Measurements from ENCODE around the gene MACF1.

Gene MACF1

GRCh38 chr1:39392851-39393573 lies 188.5 kb downstream of the MACF1 start:
- no peak for DNase-seq (ENCODE audit: low read depth in 1 of 2, low spot score in 1 of 2)

DNA sequence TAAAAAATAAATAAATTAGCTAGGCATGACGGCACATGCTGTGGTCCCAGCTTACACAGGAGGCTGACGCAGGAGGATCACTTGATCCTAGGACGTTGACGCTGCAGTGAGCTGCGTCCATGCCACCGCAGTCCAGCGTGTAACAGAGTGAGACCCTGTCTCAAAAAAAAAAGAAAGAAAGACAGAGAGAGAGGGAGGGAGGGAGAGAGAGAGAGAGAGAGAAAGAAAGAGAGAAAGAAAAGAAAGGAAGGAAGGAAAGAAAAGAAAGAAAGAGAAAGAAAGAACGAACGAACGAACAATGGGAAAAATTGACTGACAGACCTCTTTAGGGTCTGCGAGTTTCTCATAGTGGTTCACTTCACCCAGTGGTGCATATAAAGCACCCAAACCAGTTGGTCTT lies 189.2 kb downstream of the MACF1 start:
- DNase-seq (ENCODE audit: low read depth in 1 of 2, low spot score in 1 of 2) = no peak

DNA sequence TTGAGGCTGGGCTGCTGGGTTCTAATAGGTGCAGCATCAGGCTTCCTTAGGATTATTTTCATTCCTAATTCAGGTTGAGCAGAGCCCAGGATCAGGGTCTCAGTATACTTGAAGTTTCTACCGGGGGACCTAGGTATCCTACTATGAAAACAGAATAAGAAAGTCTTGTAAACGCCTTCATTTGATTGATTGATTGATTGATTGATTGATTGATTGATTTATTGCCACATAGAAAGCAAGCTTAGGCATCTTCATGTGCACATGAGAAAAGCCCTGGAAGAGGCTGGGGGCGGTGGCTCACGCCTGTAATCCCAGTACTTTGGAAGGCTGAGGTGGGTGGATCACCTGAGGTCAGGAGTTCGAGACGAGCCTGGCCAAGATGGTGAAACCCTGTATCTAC lies 189.6 kb downstream of the MACF1 start:
- no peak for DNase-seq (ENCODE audit: low read depth in 1 of 2, low spot score in 1 of 2)

- no peak for DNase-seq (ENCODE audit: low read depth in 1 of 2, low spot score in 1 of 2)
These were observed 190.1 kb downstream of the MACF1 start for GRCh38 chr1:39394598-39394997.

- no peak for DNase-seq (ENCODE audit: low read depth in 1 of 2, low spot score in 1 of 2)
These were observed 190.9 kb downstream of the MACF1 start for GRCh38 chr1:39395357-39395831.

- DNase-seq (ENCODE audit: low read depth in 1 of 2, low spot score in 1 of 2) = no peak
These were observed 192.2 kb downstream of the MACF1 start for GRCh38 chr1:39396671-39397070.

DNA sequence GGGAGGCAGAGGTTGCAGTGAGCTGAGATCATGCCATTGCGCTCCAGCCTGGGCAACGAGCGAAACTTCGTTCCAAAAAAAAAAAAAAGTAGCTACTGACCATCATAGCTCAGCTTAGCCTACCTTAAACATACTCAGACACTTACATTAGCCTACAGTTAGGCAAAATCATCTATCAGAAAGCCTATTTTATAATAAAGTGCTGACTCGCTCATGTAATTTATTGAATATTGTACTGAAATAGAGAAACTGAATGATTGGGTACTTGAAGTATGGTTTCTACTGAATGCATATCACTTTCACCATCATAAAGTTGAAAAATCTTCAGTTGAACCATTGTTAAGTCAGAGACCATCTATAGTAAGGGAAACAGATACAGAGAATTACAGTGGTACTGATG lies 193.0 kb downstream of the MACF1 start:
- DNase-seq (ENCODE audit: low read depth in 1 of 2, low spot score in 1 of 2) = no peak

DNA sequence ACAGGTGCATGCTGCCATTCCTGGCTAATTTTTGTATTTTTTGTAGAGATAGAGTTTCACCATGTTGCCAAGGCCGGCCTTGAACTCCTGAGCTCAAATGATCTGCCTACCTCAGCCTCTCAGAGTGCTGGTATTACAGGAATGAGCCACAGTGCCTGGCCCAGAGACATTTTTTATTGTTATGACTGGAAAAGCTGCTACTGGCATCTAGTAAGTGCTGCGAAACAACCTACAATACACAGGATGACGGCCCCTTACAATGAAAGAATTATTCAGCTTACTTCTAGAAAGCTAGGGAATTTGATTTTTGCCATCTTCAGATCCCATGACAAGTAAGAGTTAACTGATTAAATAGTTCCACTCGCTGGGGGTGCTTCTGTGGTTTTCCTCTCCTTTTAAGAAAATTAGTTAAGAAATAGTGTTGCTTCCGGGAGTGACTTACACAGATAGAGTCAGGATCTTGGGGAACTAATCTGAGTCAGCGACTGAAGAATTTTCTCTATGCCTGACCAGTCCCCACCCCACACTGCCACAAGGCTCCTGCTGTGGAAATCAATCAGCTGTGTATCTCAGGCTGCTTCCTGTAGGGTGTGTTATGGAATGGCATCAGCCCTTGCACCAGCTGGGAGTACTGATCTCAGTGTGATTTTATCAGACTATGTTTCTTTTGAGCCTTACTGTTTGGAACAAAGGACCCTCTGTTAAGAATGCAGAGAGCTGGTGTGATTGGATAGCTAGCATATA lies 194.0 kb downstream of the MACF1 start:
- no peak for DNase-seq (ENCODE audit: low read depth in 1 of 2, low spot score in 1 of 2)

GRCh38 chr1:39401106-39401505 lies 196.6 kb downstream of the MACF1 start:
- no peak for DNase-seq (ENCODE audit: low read depth in 1 of 2, low spot score in 1 of 2)

DNA sequence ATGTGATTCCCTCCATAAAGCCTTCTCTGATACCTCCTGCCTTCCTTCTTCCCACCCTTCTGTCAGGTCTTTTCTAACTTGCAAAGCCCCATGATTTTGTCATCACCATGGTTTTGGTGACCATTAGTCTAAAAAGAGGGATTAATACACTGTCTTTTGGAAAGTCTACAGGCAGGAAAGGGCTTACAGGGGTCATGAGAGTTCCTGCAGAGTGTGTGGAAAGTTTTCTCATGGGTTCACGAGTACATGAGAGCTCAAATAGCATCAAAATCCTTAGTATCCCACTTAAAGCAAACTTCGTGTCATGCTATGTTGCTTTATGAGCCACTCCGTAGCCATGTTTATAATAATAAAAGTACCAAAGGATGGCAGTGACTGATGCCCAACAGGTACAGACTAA lies 200.4 kb downstream of the MACF1 start:
- DNase-seq (ENCODE audit: low read depth in 1 of 2, low spot score in 1 of 2) = no peak

DNA sequence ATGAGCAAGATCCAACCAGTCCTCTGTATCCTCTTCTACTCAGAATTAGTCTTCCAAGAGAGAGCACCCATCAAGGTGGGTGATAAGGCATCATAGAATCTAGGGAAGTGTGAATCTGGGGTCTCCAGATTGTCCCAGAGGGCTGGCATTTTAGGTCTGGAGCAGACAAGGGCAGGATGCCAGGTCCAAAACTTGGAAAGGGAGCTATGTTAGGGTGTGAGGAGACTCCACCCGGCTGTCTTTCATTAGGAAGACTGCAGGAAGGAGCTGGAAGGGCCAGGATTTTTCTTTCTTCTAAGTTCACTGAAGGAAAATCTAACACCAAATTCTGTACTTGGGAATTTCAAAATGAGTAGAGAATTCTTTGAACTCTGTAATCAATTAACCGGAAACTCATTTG lies 200.9 kb downstream of the MACF1 start:
- DNase-seq (ENCODE audit: low read depth in 1 of 2, low spot score in 1 of 2) = no peak

DNA sequence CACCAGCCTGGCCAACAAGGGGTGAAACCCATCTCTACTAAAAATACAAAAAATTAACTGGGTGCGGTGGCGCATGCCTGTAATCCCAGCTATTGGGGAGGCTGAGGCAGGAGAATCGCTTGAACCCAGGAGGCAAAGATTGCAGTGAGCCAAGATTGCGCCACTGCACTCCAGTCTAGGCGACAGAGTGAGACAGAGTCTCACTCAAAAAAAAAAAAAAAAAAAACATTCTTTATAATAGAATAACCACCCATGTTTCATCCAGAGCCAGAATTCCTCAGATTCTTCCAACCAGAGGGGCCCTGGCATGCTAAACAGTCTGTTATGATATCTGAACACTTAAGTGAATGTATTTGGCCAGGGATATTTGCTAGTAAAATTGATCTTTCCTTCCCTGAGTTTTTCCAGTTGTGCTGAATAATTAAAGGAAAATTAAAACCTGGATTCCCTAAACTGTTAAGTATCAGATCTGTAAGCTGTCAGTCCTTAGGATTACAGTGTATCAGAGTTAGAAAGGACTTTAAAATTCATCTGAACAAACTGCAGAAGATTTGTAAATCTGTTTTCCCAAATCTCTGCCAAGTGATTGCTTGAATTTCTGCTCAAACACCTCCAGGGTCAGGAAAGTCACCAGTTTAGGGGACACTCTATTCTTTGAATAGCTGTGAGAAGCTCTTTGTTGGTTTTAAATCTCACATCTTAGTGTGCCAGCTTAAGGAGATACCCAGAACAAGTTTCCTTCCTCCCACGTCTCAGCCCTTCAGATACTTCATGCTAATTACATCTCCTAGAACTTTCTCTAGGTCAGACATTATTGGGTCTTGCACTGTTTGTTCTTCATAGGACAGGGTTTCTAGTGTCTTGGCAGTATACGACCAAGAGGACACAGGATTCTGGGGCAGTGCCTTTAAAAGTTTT lies 202.3 kb downstream of the MACF1 start:
- no peak for DNase-seq (ENCODE audit: low read depth in 1 of 2, low spot score in 1 of 2)

DNA sequence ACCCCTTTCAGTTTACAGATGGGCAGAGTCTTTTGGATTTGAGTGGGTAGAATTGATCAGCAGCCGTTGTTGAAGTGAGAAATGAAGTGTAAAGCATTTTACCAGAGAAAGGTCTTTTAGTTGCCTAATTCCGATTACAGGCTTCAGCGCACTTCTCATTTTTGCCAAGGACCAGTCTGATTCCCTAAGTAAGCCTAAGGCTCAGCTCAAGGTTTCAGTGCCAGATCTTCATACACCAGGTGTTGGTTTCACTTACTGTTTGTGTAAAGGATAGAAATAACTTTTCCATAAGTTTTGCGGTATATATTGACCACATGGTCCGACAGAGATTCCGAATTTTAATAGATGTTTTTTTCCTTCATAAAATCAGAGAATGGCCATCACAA lies 203.0 kb downstream of the MACF1 start:
- DNase-seq (ENCODE audit: low read depth in 1 of 2, low spot score in 1 of 2) = no peak

DNA sequence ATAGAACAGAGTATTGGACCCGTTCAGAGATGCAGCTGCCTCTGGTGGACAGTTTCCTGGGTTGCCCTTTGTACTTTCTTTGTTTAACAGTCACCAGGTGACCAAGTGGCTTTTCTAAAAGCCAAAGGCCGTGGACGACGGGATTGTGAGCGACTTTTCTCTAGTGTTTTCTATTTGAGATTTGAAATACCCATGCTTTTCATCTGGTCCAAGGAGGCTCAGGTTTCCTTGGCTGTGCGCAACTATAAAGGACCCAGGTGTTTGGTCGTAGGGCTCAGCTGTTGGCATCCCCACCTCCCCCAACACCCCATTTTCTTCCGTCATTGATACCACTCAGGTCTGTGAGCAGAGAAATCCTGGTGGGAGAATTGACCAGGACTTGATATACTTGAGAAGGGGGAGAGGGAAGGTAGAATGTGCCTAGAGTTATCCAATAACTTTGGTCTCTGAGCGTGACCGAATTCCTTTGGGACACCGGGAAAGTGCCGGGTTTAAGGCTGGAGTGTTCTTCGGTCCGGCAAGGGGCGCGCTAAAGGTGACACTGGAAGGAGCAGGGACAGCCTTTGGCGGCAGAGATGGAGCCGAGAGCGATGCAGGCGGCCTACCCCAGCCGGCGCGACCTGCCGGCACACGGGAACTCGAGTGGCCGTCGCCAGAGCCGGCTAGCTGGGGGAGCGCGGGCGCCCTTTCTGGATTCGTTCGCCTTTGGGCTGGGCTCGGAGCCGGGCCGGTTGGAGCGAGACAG lies 203.6 kb downstream of the MACF1 start:
- DNase-seq (ENCODE audit: low read depth in 1 of 2, low spot score in 1 of 2) = no peak

DNA sequence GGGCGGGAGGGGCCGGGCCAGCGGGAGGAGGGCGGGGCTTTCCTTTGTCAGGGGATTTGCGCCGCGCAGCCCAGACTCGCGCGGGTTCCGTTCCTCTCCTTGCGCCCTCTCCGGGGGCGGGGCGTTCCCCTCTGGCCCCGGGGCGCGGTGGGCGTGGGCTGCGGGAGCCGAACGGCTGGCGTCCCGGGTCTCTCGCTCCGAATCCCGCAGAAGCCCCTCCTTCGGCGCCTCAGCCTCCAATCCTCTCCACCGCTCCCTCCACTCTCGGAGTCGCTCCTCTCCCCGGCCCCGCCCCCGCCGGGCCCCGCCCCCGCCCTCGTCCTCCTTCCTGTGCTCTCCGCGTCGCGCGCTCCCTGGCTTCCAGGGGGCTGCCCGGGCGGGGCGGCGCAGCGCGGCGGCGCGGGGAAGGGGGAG lies 204.2 kb downstream of the MACF1 start:
- peak; percentile 55 to 72 for DNase-seq (ENCODE audit: low read depth in 1 of 2, low spot score in 1 of 2)

DNA sequence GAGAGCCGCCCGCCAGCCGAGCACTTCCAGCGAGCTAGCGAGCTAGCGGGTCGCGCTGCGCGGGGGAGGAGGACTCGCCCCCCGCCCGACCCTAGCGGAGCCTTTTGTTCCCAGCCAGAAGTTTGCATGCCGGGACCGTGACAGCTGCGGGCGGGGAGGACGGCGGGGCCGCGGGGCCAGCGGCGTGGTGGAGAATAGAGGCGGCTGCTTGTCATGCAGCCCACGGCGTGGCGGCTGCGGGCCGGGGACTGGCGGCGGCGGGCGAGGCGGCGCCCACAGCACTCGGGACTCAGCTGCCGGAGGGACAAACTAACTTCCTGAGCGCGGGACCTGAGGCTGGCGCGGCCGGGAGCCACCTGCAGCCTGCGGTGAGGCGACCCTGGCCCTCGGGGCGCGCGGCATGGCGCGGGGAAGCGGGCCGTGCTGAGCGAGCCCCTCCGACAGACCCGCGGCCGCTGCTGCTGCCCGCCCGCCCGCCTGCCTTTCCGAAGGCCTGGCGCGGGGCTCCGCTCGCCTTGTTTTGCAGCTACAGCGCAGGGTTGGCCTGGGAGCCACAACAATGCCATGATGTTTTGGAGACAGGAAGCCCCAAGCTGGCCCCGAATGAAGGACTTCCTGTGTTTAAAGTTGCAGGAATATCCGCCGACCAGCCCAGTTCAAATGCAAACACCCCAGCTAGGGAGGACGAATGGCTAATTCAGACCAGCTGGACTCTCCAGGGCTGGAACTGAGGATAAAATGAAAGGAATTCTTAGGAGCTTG lies 204.7 kb downstream of the MACF1 start:
- DNase-seq (ENCODE audit: low read depth in 1 of 2, low spot score in 1 of 2) = no peak

DNA sequence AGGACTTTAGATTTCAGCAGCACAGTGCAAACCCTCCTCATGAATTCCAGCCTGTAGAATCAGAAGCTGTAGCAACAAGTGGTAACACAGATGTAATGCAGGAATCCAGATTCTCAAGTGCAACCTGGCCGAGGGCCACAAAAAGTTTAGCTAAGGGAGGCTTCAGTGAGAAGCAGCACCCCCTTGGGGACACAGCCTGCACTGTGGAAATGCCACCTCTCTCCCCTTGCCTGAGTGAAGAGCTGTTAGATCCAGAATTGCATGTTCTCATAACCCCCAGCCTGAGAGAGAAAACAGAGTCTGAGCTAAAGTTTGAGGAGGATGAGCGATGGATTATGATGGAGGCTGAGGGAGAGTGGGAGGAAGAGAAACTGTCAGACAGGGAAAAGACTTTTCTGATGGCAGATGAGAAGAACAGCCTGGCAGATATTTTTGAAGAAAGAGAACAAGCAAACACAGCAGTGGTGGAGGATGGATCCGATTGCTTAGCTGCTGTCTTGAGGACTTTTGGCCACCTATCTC lies 206.5 kb downstream of the MACF1 start:
- DNase-seq (ENCODE audit: low read depth in 1 of 2, low spot score in 1 of 2) = peak; percentile 40 to 41

- no peak for DNase-seq (ENCODE audit: low read depth in 1 of 2, low spot score in 1 of 2)
These were observed 207.3 kb downstream of the MACF1 start for GRCh38 chr1:39411526-39412478.

GRCh38 chr1:39412892-39413291 lies 208.4 kb downstream of the MACF1 start:
- DNase-seq (ENCODE audit: low read depth in 1 of 2, low spot score in 1 of 2) = no peak
